AG10803 (cell line): Measurements from ENCODE around the gene NFKBIE.

Experiments used
- DNase-seq: peaks from one replicate; pipeline ENCODE4 v3.0.0; 2010; ENCODE audit warnings: low read depth
- H3K4me3 ChIP-seq: 2 replicates; pipeline ENCODE4 v1.5.1; 2011; ENCODE audit warnings: mild to moderate bottlenecking, low read length, control low read depth
- TF ChIP-seq, protein P1 (sequence below): conservative IDR thresholded peaks from 2 replicates; pipeline ENCODE4 v1.5.1; 2011; ENCODE audit warnings: mild to moderate bottlenecking, low read length, control low read depth, inconsistent platforms

Gene NFKBIE

DNA sequence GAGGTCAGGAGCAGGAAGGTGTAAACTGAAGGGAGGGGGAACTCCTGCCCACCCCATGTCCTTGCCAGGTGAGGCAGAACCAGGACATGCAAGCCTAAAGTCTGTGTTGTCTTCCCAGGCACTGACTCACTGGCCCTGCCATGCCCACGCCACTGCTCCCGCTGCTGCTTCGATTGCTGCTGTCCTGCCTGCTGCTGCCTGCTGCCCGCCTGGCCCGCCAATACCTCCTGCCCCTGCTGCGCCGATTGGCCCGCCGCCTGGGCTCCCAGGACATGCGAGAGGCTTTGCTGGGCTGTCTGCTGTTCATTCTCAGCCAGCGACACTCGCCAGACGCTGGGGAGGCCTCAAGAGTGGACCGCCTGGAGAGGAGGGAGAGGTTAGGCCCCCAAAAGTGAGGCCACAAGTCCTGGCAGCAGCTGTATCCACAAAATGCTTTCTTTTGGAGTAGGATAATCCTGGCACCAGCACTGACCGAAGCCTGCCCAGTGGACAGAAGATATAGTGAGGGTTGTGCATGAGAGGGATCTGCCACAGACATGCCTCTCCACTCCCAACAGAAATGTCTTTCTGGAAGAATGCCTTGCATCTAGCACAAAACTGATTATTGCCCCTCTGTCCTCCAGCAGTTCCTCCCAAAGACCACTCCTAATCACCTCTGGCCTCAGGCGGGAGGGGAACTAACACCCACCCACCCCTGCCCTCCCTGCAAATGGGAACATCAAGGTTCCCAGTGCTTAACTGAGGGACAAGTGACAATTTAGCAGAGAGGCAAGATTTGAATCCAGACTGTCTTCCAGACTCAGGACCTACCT, 47.8 kb downstream of the NFKBIE start:
- TF ChIP-seq, protein P1, sequence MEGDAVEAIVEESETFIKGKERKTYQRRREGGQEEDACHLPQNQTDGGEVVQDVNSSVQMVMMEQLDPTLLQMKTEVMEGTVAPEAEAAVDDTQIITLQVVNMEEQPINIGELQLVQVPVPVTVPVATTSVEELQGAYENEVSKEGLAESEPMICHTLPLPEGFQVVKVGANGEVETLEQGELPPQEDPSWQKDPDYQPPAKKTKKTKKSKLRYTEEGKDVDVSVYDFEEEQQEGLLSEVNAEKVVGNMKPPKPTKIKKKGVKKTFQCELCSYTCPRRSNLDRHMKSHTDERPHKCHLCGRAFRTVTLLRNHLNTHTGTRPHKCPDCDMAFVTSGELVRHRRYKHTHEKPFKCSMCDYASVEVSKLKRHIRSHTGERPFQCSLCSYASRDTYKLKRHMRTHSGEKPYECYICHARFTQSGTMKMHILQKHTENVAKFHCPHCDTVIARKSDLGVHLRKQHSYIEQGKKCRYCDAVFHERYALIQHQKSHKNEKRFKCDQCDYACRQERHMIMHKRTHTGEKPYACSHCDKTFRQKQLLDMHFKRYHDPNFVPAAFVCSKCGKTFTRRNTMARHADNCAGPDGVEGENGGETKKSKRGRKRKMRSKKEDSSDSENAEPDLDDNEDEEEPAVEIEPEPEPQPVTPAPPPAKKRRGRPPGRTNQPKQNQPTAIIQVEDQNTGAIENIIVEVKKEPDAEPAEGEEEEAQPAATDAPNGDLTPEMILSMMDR = no peak
- H3K4me3 ChIP-seq = no peak overlapping the region
- peak; percentile 29 for DNase-seq

DNA sequence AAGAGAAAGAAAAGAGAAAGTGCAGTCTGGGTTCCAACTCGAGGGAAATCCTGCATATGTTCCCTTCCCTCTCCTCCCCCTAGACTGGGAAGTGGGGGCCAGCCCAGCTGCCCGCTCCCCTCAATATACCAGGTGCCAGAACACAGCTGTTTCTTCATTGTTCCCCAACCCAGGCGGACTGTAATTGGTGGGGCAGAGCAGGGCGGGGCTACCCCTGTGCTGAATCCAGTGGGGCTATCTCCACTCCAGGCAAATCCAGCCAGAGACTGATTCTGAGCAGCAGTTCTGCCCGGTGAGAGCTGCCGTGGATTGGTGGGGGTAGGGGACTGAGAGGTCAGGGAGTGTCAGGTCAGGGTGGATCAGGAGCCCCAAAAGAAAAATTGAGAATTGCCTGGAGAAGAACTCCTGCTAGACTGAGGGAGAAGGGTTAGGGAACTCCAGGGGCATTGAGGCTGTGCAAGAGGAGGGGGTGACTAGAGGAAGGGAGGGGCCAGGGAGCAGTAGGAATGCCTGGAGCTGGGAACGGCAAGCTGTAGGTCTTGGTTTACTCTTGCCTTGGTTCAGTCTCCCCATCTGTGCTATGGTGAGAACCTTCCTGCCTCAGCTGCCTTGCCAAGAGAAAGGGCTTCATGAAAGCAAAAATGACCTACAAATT, 48.5 kb downstream of the NFKBIE start, which contains the start of gene MYMX:
Gene MYMX, plus strand, starts transcription at position 250 of the 655 bp plus-strand sequence. CDS start 546 bp downstream, outside the sequence.
- TF ChIP-seq, protein P1 = no peak
- H3K4me3 ChIP-seq = no peak within 1 kb of the TSS
- DNase-seq = no peak

DNA sequence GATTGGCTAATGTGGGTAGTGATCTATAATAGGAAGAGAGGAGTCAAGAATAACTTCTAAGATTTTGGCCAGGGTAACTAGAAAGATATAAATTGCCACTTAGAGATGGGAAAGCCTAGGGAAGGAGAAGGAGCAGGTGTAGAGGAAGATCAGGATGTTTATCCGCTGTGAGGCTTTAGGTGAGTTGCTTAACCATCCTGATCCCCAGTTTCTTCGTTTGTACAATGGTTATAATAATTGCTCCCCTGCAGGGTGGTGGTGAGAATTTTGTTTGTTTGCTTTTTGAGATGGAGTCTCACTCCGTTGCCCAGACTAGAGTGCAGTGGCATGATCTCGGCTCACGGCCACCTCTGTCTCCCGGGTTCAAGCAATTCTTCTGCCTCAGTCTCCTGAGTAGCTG, 51.0 kb downstream of the NFKBIE start:
- no peak for DNase-seq
- TF ChIP-seq, protein P1 = no peak
- no peak overlapping the region for H3K4me3 ChIP-seq

DNA sequence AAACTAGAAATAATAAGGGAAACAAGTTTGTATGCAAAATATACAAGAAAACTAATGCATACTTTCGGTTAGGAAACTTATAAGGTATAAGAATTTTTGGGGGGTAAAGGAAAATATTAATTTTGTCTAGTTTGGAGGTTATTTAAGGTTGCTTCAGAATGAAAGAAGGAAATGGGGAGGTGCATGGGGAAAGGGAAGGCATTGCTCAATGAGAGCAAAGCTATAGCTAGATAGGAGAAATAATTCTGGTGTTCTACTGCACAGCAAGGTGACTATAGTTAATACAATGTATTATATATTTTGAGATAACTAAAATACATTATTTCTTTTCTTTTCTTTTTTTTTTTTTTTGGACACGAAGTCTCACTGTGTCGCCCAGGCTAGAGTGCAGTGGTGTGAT, 54.1 kb downstream of the NFKBIE start:
- DNase-seq = no peak
- H3K4me3 ChIP-seq = no peak overlapping the region
- TF ChIP-seq, protein P1 = no peak
